Midbrain (tissue), 1 donor: ENCODE results near the gene ADPRM.
"Not testable (repeated sequence)": the region's sequence is repeated elsewhere in the genome, so short reads cannot be mapped to it uniquely, and the experiment has no call there.

Experiments used
- DNase-seq: peaks from one replicate; lab custom pipeline; 2025; lab: John Stamatoyannopoulos, UW

Gene ADPRM

GRCh38 chr17:10697092-10698081 is at the start of gene ADPRM, which contains the start of gene SCO1:
Gene ADPRM, plus strand, starts transcription at chr17:10697594. Its CDS starts 7,333 bp downstream, at chr17:10704927.
Gene SCO1, minus strand, starts transcription at chr17:10697533. Its CDS starts 26 bp downstream, at chr17:10697507.
- DNase-seq, result peak; percentile 97

DNA sequence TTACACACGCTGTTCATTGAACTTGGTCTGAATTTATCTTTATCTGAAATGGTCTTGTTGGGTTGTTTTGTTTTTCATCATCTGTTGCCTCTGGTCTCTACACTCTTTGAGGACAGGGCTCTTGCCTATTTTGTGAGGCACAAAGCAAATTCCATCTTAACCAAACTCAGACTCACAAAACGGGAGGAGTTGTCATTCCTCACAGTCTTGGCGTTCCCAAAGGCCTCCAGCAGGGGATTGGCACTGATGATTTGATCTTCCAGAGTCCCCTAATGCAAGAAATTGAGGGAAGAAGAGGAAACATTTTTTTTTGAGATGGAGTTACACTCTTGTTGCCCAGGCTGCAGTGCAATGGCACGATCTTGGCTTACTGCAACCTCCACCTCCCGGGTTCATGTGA is 49.0 kb upstream of the ADPRM start:
- DNase-seq, result no peak

DNA sequence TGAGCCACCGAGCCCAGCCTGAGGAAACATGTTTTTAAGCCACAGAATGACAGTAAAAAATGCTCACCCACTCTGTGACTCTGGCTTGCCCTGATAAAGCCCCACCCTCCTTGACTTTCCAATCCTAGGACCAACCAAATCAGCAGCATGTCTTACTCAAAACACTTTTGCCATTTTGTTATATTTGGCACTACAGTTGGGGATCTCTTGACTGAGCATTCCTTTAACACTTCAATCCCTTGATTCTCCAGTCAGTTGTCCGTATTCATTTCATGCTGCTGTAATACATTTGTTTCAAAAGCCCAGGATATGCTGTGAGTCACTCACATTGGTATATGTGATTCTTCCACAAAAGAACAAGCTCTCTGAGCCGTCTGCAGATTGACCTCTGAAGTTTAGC is 48.4 kb upstream of the ADPRM start:
- no peak for DNase-seq

- no peak for DNase-seq
Observed at GRCh38 chr17:10649602-10650001, 47.8 kb upstream of the ADPRM start.

- DNase-seq, result no peak
Observed at GRCh38 chr17:10651927-10652326, 45.5 kb upstream of the ADPRM start.

- no peak for DNase-seq
Observed at GRCh38 chr17:10652984-10653659, 44.3 kb upstream of the ADPRM start.

- DNase-seq, result no peak
Observed at GRCh38 chr17:10653987-10654386, 43.4 kb upstream of the ADPRM start.

DNA sequence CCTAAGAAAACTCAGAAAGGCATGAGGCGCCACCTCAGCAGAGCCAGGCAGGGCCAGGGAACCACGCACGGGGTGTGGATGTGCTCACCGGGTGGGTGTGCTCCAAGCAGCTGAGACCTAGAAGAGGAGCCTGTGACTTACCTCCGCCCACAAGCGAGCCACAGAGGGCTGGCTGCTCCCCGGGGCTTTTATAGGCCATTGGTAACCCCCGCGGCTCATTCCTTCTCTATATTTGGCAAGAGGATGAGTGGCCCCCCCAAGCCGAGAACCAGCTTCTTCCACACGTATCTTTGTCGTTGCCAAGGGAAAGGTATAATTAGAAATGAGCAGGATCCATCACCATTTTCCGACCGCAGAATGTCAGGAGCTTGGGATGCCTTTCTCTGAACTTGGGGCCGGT is 40.2 kb upstream of the ADPRM start, which contains the start of gene MYH3:
Gene MYH3, minus strand, starts transcription at position 162 of the 400 bp plus-strand sequence. CDS start 2,245 bp downstream, outside the sequence.
- DNase-seq, result no peak

DNA sequence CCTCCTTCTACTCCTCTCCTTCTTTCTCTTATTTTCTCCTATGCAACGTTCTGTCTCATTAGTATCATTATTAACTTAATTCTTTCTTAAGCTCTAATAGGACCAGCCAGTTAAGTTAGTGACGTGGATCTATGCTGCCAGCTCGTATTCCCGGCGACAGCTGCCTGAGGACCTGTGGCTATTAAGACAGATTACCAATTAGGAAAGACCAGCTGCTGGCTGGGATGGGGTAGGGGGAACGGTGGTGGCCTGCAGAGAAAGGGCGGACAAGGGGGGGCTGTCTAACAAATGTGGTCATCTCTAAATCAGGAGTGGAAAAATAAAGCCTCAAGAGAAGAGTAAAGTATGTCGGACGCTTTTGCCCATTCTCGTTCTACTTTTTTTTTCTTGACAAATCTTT is 39.5 kb upstream of the ADPRM start:
- no peak for DNase-seq

GRCh38 chr17:10661437-10661836 is 36.0 kb upstream of the ADPRM start:
- DNase-seq, result no peak

DNA sequence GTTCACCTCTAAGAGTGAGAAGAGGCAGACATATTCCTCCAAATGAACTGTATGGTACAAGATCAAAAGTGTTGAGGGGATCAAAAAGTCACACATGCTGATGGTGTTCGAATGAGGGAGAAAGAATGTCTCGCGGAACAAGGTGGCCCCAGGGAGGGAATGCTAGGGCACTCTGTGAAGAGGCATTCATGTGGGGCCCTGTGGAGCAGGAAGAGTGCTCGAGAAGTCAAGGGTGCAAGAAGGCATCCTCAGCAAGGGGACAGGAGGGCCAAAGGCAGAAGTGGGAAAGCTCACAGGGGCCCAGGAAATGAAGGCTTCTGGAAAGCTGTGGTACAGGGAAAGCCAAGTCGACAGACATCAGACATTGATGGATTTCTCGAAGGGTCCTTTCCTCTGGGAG is 34.2 kb upstream of the ADPRM start:
- DNase-seq, result no peak

DNA sequence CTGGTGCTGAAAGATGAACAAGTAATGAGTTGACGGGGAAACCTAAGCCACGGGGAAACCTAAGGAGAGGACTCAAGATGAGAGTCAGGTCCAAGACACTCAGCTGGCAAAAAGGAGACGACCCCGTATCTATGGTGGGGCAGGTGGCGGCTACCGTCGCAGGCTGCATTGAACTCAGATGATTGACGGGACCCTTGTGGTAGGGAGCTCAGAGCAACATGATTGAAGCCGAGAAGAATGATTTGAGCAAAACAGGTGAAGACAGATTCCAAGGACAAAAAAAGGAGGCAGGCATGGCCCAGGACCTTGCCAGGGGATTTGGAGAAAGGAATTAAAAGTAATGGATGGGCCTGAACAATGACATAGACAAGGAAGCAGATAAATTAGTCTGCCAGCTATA is 32.8 kb upstream of the ADPRM start:
- DNase-seq, result no peak

GRCh38 chr17:10666906-10667305 is 30.5 kb upstream of the ADPRM start:
- no peak for DNase-seq

- no peak for DNase-seq
Observed at GRCh38 chr17:10668775-10669174, 28.6 kb upstream of the ADPRM start.

GRCh38 chr17:10673312-10673711 is 24.1 kb upstream of the ADPRM start:
- no peak for DNase-seq

GRCh38 chr17:10674704-10675103 is 22.7 kb upstream of the ADPRM start:
- DNase-seq, result no peak

DNA sequence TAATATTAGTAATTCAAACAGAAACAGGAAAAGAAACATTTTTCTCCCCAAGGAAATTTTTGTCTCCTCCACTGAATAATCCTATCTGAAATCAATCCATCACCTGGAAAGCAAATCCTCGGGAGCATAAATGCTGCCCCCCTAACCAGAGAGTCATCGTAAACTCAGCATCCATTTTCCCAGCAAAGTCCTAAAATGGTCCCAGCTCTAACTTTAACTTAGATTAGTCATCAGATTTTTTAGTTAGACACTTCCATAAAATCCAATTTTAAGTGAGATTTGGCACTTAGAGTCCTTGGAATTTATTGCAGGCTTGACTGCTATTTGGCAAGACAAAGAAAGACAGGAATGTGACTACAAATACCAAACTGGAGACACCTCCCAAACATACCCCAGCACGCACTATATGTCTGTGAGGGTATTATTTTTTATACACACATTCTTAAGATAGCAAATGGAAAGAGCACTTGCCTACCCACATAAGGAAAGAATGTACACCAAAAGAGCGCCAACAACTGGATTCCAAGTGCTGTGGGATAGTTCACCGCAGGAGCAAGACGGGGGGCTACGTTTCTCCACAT is 15.4 kb upstream of the ADPRM start:
- no peak for DNase-seq

- DNase-seq, result no peak
Observed at GRCh38 chr17:10683853-10684252, 13.5 kb upstream of the ADPRM start.

DNA sequence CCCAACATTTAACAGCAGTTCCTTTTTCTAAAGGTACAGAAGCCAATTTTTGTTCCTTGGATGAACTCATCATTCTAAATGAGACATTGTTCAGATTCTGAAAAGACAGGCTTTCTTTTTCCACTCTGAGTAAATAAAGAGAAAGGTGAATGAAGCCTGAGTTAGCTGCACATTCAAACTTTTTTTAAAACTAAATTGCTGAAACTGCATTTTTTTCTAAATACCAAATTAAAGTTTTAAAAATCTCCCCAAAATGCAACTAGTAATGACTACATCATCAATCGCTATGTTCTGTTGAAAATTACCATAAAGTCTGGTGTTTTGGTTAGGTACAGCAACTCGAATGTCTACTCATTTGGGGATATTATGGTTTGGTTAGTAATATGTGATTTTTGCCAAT is 9.9 kb upstream of the ADPRM start:
- no peak for DNase-seq

- DNase-seq, result not testable (repeated sequence)
Observed at GRCh38 chr17:10695875-10696407, 1.5 kb upstream of the ADPRM start.

DNA sequence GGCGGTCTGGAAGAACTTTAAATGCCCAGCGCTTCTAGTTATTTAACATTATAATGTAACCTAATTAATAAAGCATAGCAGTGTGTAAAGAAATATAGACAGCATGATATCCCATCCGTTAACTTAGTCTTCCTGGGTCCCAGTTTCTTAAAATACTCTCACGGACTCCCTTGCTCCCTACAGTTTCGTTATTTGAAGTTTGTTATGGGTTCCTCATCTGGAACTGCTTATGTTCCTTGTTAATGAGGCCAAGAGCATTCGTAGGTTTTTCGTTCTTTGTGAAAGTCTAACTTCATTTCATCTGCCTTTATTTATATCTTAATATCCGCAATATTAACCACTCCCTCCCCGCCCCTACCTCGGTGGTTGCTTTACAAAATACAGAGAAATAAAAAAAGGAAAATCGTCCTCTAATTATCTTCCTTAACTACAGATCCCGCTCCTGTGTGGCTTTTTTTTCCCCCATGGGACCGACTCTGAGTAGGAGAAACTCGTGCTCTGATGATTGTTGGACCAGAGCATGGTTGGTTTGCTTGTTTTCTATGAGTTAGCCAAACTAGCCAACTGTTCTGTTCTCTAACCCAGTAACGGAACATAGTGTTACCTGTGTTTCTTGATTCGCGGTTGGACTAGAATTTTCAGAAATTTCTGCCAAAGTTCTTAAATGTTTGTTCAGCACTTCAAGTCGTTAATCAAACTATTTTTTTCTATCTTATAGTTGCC is 863 bp downstream of the ADPRM start:
- DNase-seq, result no peak

DNA sequence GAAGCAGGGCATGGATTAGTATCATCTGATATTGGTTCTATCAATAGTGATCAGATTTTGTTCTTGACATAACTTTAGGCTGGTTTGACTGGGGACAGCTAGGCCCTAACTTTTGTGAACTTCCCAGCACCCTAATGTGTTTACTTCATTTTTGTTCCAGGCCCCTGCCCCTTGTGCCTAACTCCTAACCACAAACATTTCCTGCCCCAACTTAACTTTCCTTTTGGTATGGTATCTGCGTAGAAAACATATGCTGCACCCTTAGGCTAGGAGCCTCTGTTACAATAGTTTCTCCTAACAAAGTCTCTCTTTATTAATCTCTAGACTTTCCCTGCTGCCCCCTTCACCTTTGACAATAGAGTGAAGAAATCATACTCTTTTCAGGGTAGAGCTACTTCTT is 2.5 kb downstream of the ADPRM start:
- DNase-seq, result no peak
